Measurements from ENCODE around the gene RAD51B. TPM values are rescaled to one million over a fixed set of nuclear protein-coding genes. Genes with fewer than 3 reads are reported as not detected.

The RAD51B gene
- total RNA-seq, 2 donors from 2014 or later = 22.8 to 33.8 TPM

DNA sequence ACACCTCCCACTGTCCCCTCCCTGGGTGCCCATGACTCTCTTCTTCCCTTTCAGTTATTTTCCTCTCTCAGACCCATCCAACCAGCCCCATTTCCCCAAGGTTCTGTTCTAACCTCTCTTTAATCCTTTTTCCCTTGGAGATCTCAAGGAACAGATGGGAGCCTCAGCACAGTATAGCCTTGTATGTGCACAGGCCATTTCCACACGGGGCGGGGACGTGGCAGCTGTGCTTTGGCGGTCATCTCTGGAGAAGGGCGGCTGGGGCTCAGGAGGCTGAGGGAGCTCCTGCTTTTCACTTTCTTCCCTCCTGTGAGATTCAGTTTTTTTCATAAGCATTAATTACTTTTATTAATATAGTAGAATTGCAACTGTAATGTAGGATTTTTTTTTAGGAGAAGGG lies 761.1 kb downstream of the RAD51B start:
- peaks cover 9% of the 10 kb centered on the region for H3K4me1 Mint-ChIP-seq
- WGBS, 2 experiments (ENCODE audit: insufficient coverage in 1 of 2, insufficient read length in 1 of 2) = 85 to 97% methylated on average over 3 to 5 of the region's 5 CpGs
- Histone ChIP-seq H3K9ac (ENCODE audit: extremely low read depth, low read length, poor library complexity, severe bottlenecking) (no peak overlapping the region), H3K36me3 (ENCODE audit: control insufficient read depth, insufficient read depth, low read length) (no peaks in the 10 kb centered on the region), H3K27me3 (ENCODE audit: control insufficient read depth, insufficient read depth, low read length, poor library complexity, severe bottlenecking) (no peaks in the 10 kb centered on the region), H3K4me1 (ENCODE audit: control insufficient read depth, insufficient read depth, low read length) (no peaks in the 10 kb centered on the region), H3K27ac (ENCODE audit: low read depth, low read length) (no peak overlapping the region), H3K4me3 (ENCODE audit: low read length) (no peak overlapping the region), H3K9me3 (ENCODE audit: control insufficient read depth, low read length) (no peaks in the 10 kb centered on the region)
- H3K36me3 Mint-ChIP-seq (ENCODE audit: low read depth) = no peaks in the 10 kb centered on the region
- H3K27ac Mint-ChIP-seq = no peak overlapping the region
- TF ChIP-seq, protein P1, sequence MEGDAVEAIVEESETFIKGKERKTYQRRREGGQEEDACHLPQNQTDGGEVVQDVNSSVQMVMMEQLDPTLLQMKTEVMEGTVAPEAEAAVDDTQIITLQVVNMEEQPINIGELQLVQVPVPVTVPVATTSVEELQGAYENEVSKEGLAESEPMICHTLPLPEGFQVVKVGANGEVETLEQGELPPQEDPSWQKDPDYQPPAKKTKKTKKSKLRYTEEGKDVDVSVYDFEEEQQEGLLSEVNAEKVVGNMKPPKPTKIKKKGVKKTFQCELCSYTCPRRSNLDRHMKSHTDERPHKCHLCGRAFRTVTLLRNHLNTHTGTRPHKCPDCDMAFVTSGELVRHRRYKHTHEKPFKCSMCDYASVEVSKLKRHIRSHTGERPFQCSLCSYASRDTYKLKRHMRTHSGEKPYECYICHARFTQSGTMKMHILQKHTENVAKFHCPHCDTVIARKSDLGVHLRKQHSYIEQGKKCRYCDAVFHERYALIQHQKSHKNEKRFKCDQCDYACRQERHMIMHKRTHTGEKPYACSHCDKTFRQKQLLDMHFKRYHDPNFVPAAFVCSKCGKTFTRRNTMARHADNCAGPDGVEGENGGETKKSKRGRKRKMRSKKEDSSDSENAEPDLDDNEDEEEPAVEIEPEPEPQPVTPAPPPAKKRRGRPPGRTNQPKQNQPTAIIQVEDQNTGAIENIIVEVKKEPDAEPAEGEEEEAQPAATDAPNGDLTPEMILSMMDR (conservative IDR thresholded peaks at IDR 0.05) = no peak
- DNase-seq = no peak
- peaks cover 11% of the 10 kb centered on the region for H3K9me3 Mint-ChIP-seq
- no peak overlapping the region for H3K4me3 Mint-ChIP-seq
- H3K27me3 Mint-ChIP-seq (ENCODE audit: insufficient read depth) = peaks cover 1% of the 10 kb centered on the region

DNA sequence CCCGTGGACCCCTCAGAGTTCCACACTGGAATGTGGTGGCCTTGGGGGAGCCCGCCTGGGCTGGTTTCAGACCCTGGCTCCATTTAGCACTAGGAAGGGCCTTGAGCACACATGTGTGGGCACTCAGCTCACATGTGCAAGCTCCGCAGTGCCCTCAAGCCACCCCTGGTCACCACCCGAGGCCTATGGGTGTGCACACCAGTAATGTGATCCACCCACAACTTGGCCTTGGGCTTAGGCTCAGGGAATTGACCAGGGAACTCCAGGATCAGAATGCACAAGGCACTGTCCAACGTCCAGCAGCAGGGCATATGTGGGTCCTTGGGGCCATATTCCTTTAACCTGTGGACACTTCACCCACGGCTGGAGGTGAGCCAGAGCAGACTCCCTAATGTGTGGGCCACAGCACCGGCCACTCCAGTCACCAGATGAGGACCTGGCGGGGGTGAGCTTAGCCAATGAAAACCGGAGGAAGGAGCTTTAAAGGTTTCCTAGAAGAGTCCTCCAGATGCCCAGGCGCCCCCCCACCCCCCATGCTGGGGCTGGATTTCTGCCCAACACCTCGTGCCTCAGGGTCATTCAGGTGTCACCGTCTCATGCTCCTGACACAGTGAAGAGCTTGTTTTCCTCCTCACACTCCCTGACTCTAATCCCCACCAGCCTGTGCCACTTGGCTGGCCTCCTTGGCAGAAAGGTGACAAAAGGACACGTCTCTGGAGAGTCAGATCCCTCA lies 764.1 kb downstream of the RAD51B start:
- Mint-ChIP-seq H3K9me3 (peaks cover 11% of the 10 kb centered on the region), H3K4me3 (no peak overlapping the region), H3K36me3 (ENCODE audit: low read depth) (no peaks in the 10 kb centered on the region), H3K4me1 (peaks cover 23% of the 10 kb centered on the region), H3K27ac (no peak overlapping the region), H3K27me3 (ENCODE audit: insufficient read depth) (peaks cover 1% of the 10 kb centered on the region)
- no peak overlapping the region for H3K27ac ChIP-seq (ENCODE audit: low read depth, low read length)
- H3K9ac ChIP-seq (ENCODE audit: extremely low read depth, low read length, poor library complexity, severe bottlenecking) = no peak overlapping the region
- TF ChIP-seq, protein P1 (conservative IDR thresholded peaks at IDR 0.05) = no peak
- H3K27me3 ChIP-seq (ENCODE audit: control insufficient read depth, insufficient read depth, low read length, poor library complexity, severe bottlenecking) = no peaks in the 10 kb centered on the region
- H3K36me3 ChIP-seq (ENCODE audit: control insufficient read depth, insufficient read depth, low read length) = no peaks in the 10 kb centered on the region
- DNase-seq = no peak
- peaks cover 10% of the 10 kb centered on the region for H3K4me1 ChIP-seq (ENCODE audit: control insufficient read depth, insufficient read depth, low read length)
- 91 to 98% methylated on average over 6 to 13 of the region's 13 CpGs for WGBS, 2 experiments (ENCODE audit: insufficient coverage in 1 of 2, insufficient read length in 1 of 2)
- H3K4me3 ChIP-seq (ENCODE audit: low read length) = no peak overlapping the region
- H3K9me3 ChIP-seq (ENCODE audit: control insufficient read depth, low read length) = no peaks in the 10 kb centered on the region

- no peak overlapping the region for H3K9ac ChIP-seq (ENCODE audit: extremely low read depth, low read length, poor library complexity, severe bottlenecking)
- H3K27ac ChIP-seq (ENCODE audit: low read depth, low read length) = no peak overlapping the region
- H3K4me1 ChIP-seq (ENCODE audit: control insufficient read depth, insufficient read depth, low read length) = peaks cover 14% of the 10 kb centered on the region
- H3K9me3 Mint-ChIP-seq = peaks cover 11% of the 10 kb centered on the region
- H3K27me3 Mint-ChIP-seq (ENCODE audit: insufficient read depth) = peaks cover 1% of the 10 kb centered on the region
- no peaks in the 10 kb centered on the region for H3K36me3 Mint-ChIP-seq (ENCODE audit: low read depth)
- H3K9me3 ChIP-seq (ENCODE audit: control insufficient read depth, low read length) = no peaks in the 10 kb centered on the region
- no peaks in the 10 kb centered on the region for H3K36me3 ChIP-seq (ENCODE audit: control insufficient read depth, insufficient read depth, low read length)
- no peak overlapping the region for H3K4me3 Mint-ChIP-seq
- no peak overlapping the region for H3K4me3 ChIP-seq (ENCODE audit: low read length)
- no peak for DNase-seq
- H3K27ac Mint-ChIP-seq = no peak overlapping the region
- 95 to 100% methylated on average over 3 to 4 of the region's 4 CpGs for WGBS, 2 experiments (ENCODE audit: insufficient coverage in 1 of 2, insufficient read length in 1 of 2)
- TF ChIP-seq, protein P1 (conservative IDR thresholded peaks at IDR 0.05) = no peak
- H3K27me3 ChIP-seq (ENCODE audit: control insufficient read depth, insufficient read depth, low read length, poor library complexity, severe bottlenecking) = no peaks in the 10 kb centered on the region
- H3K4me1 Mint-ChIP-seq = peaks cover 34% of the 10 kb centered on the region
These were observed 765.2 kb downstream of the RAD51B start for GRCh38 chr14:68584786-68585185.

All from endodermal cell (in vitro differentiated cells).